ENCODE measurements around the gene CD27. TPM values are rescaled to one million over a fixed set of nuclear protein-coding genes. Genes with fewer than 3 reads are reported as not detected.
A peak's percentile ranks its signal among the peaks of the same experiment; 100 is the strongest.

The CD27 gene
- total RNA-seq, 1 donor from 2014 or later = not detected

- Mint-ChIP-seq H3K36me3 (ENCODE audit: unreplicated experiment) (no peaks in the 10 kb centered on the region), H3K9me3 (ENCODE audit: unreplicated experiment) (no peaks in the 10 kb centered on the region), H3K4me3 (ENCODE audit: unreplicated experiment) (no peak overlapping the region), H3K27me3 (ENCODE audit: unreplicated experiment) (peaks cover 2% of the 10 kb centered on the region), H3K4me1 (ENCODE audit: low read depth, unreplicated experiment) (no peaks in the 10 kb centered on the region), H3K27ac (ENCODE audit: unreplicated experiment) (no peak overlapping the region)
- no peak for DNase-seq
- TF ChIP-seq CTCF (IDR thresholded peaks at IDR 0.05; ENCODE audit: partially characterized antibody, unreplicated experiment) = no peak
Observed at GRCh38 chr12:6405963-6406362, 38.8 kb upstream of the CD27 start.

GRCh38 chr12:6407236-6407954, 37.4 kb upstream of the CD27 start:
- TF ChIP-seq CTCF (IDR thresholded peaks at IDR 0.05; ENCODE audit: partially characterized antibody, unreplicated experiment) = no peak
- Mint-ChIP-seq H3K9me3 (ENCODE audit: unreplicated experiment) (no peaks in the 10 kb centered on the region), H3K27me3 (ENCODE audit: unreplicated experiment) (peaks cover 2% of the 10 kb centered on the region), H3K36me3 (ENCODE audit: unreplicated experiment) (no peaks in the 10 kb centered on the region), H3K4me1 (ENCODE audit: low read depth, unreplicated experiment) (no peaks in the 10 kb centered on the region), H3K27ac (ENCODE audit: unreplicated experiment) (no peak overlapping the region), H3K4me3 (ENCODE audit: unreplicated experiment) (no peak overlapping the region)
- no peak for DNase-seq

GRCh38 chr12:6416596-6416995, 28.2 kb upstream of the CD27 start:
- no peak overlapping the region for H3K4me3 Mint-ChIP-seq (ENCODE audit: unreplicated experiment)
- H3K36me3 Mint-ChIP-seq (ENCODE audit: unreplicated experiment) = peaks cover 7% of the 10 kb centered on the region
- TF ChIP-seq CTCF (IDR thresholded peaks at IDR 0.05; ENCODE audit: partially characterized antibody, unreplicated experiment) = no peak
- no peak overlapping the region for H3K27ac Mint-ChIP-seq (ENCODE audit: unreplicated experiment)
- H3K27me3 Mint-ChIP-seq (ENCODE audit: unreplicated experiment) = no peaks in the 10 kb centered on the region
- DNase-seq = no peak
- H3K9me3 Mint-ChIP-seq (ENCODE audit: unreplicated experiment) = no peaks in the 10 kb centered on the region
- no peaks in the 10 kb centered on the region for H3K4me1 Mint-ChIP-seq (ENCODE audit: low read depth, unreplicated experiment)

- H3K9me3 Mint-ChIP-seq (ENCODE audit: unreplicated experiment) = no peaks in the 10 kb centered on the region
Observed at GRCh38 chr12:6418796-6419195, 26.0 kb upstream of the CD27 start.

More at GRCh38 chr12:6418796-6419195, 26.0 kb upstream of the CD27 start:
- no peaks in the 10 kb centered on the region for H3K27me3 Mint-ChIP-seq (ENCODE audit: unreplicated experiment)
- TF ChIP-seq CTCF (IDR thresholded peaks at IDR 0.05; ENCODE audit: partially characterized antibody, unreplicated experiment) = no peak
- H3K4me1 Mint-ChIP-seq (ENCODE audit: low read depth, unreplicated experiment) = no peaks in the 10 kb centered on the region
- no peak for DNase-seq
- H3K27ac Mint-ChIP-seq (ENCODE audit: unreplicated experiment) = peak overlapping the region; percentile 15
- peaks cover 7% of the 10 kb centered on the region for H3K36me3 Mint-ChIP-seq (ENCODE audit: unreplicated experiment)
- no peak overlapping the region for H3K4me3 Mint-ChIP-seq (ENCODE audit: unreplicated experiment)
